GM10248 (cell line): Measurements from ENCODE around the gene CCDC154.

Source experiments
- CTCF ChIA-PET: fragments of 300-600 bp; sonication (Branson Sonifier 250); formaldehyde crosslinking; extraction: SDS; loops from one replicate; lab custom pipeline; 2021; ENCODE audit warnings: antibody characterized with exemption; lab: Yijun Ruan, JAX
- POLR2A ChIA-PET: fragments of 350-650 bp; sonication (Branson Sonifier 250); formaldehyde crosslinking; extraction: SDS; loops from one replicate; lab custom pipeline; 2020; ENCODE audit warnings: antibody characterized with exemption; lab: Yijun Ruan, JAX
- DNase-seq: peaks from one replicate; pipeline ENCODE4 v3.0.0; 2012; ENCODE audit errors: extremely low spot score
- CTCF ChIP-seq: IDR thresholded peaks from 2 replicates; pipeline ENCODE4 v1.5.1; 2012; ENCODE audit warnings: mild to moderate bottlenecking, low read depth; ENCODE audit errors: extremely low read depth, missing control alignments, control extremely low read depth

CCDC154 gene

GRCh38 chr16:1434644-1435592 lies 9.4 kb downstream of the CCDC154 start:
- no peak for TF ChIP-seq CTCF
- no peak for DNase-seq
- ChIA-PET POLR2A (no interaction called here), CTCF (interaction anchor here (0.9 kb wide), 1 partner anchor 71 kb away, joined by 3 read pairs; no protein-coding TSS in a partner anchor)

GRCh38 chr16:1433756-1434155 lies 10.6 kb downstream of the CCDC154 start:
- POLR2A ChIA-PET: no interaction called here
- no peak for TF ChIP-seq CTCF
- no peak for DNase-seq
- CTCF ChIA-PET: interaction anchor here (0.6 kb wide), 1 partner anchor 13 kb away, joined by 3 read pairs; no protein-coding TSS in a partner anchor

GRCh38 chr16:1433263-1433560 lies 11.1 kb downstream of the CCDC154 start:
- DNase-seq: no peak
- CTCF ChIA-PET: interaction anchor here (0.6 kb wide), 1 partner anchor 13 kb away, joined by 3 read pairs; no protein-coding TSS in a partner anchor
- TF ChIP-seq CTCF: no peak
- POLR2A ChIA-PET: no interaction called here

- ChIA-PET CTCF (interaction anchor here (0.6 kb wide), 1 partner anchor 14 kb away, joined by 3 read pairs; no protein-coding TSS in a partner anchor), POLR2A (no interaction called here)
- no peak for DNase-seq
- TF ChIP-seq CTCF: no peak
Observed at GRCh38 chr16:1432388-1433262, 11.7 kb downstream of the CCDC154 start.

- TF ChIP-seq CTCF: no peak
- POLR2A ChIA-PET: no interaction called here
- no peak for DNase-seq
- CTCF ChIA-PET: no interaction called here
Observed at GRCh38 chr16:1431497-1432270, 12.7 kb downstream of the CCDC154 start.
